Ovary (tissue), 3 donors: ENCODE measurements around the gene EML1.

Source experiments
- CTCF ChIP-seq, 3 donors: fragments of 450-650 bp in 2 of 3; fragments of 200-600 bp in 1 of 3; IDR thresholded peaks; one replicate each; pipeline versions ENCODE4 v1.5.1 to v1.8.0; 2016 to 2022; ENCODE audit warnings: antibody characterized with exemption in 3 of 3, mild to moderate bottlenecking in 1 of 3
- EP300 ChIP-seq: sonication (generic); formaldehyde crosslinking; IDR thresholded peaks from one replicate; pipeline ENCODE4 v1.6.1; 2017; ENCODE audit warnings: antibody characterized with exemption
- POLR2A ChIP-seq: fragments of 450-650 bp; IDR thresholded peaks from one replicate; pipeline ENCODE4 v1.6.1; 2017; ENCODE audit warnings: antibody characterized with exemption, mild to moderate bottlenecking, moderate library complexity
- donor health status: DM: no; HTN: no; CAD: no.

- TF ChIP-seq CTCF (IDR thresholded peaks at IDR 0.05) (no peak), POLR2A (no peak), EP300 (no peak)
These were observed 79.7 kb downstream of the EML1 start for GRCh38 chr14:99872786-99873440.
